Measurements from ENCODE around the gene BACH2.

The BACH2 gene

GRCh38 chr6:89966913-89967312, 329.7 kb downstream of the BACH2 start:
- no peak for DNase-seq (ENCODE audit: low spot score)

- no peak for DNase-seq (ENCODE audit: low spot score)
Measured at GRCh38 chr6:89966228-89966544, 330.5 kb downstream of the BACH2 start.

GRCh38 chr6:89965441-89966227, 331.0 kb downstream of the BACH2 start:
- DNase-seq (ENCODE audit: low spot score) = no peak

GRCh38 chr6:89963391-89963790, 333.3 kb downstream of the BACH2 start:
- DNase-seq (ENCODE audit: low spot score) = no peak

- DNase-seq (ENCODE audit: low spot score) = no peak
Measured at GRCh38 chr6:89961481-89961880, 335.2 kb downstream of the BACH2 start.

GRCh38 chr6:89959883-89960282, 336.8 kb downstream of the BACH2 start:
- no peak for DNase-seq (ENCODE audit: low spot score)

GRCh38 chr6:89956182-89956581, 340.5 kb downstream of the BACH2 start:
- no peak for DNase-seq (ENCODE audit: low spot score)

DNA sequence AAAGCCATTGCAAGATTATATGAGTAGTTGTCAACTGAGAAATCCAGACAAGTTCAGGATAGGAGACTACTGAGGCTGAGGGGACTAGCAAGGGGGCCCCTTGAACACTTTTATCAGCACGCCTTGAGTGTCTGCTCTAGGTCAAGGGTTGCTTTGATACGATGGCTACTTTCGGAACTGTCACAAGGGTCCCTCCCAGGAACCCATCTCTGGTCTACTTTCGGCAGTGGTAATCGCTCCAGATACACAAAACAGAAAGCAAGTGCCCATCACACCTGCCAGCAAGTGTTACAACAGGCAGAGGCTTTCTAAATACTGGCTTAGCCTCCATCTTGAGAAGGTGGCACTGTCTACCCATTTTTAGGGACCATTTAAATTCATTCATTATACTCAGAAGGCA, 341.3 kb downstream of the BACH2 start:
- no peak for DNase-seq (ENCODE audit: low spot score)

DNA sequence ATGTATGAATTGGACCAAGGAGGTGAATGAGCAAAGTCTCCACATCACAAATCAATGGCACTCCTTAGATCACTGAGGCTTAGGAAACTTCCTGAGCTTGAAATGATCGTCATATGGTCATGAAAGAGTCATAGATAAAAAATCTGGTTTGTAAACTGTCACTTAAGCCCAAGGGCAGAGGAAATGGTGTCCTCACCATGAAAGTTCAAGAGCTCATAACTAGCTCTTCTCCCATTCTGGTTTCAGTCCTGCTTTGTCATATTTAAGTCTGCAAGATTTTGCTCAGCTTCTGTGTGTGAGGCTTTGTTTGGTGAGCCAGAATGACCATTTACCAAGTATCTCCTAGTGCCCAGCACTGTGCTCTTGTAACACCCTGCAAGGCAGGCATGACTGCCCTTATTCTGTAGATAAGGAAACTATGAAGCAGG, 341.9 kb downstream of the BACH2 start:
- DNase-seq (ENCODE audit: low spot score) = no peak

- peak; percentile 41 for DNase-seq (ENCODE audit: low spot score)
Measured at GRCh38 chr6:89952686-89953085, 344.0 kb downstream of the BACH2 start.

DNA sequence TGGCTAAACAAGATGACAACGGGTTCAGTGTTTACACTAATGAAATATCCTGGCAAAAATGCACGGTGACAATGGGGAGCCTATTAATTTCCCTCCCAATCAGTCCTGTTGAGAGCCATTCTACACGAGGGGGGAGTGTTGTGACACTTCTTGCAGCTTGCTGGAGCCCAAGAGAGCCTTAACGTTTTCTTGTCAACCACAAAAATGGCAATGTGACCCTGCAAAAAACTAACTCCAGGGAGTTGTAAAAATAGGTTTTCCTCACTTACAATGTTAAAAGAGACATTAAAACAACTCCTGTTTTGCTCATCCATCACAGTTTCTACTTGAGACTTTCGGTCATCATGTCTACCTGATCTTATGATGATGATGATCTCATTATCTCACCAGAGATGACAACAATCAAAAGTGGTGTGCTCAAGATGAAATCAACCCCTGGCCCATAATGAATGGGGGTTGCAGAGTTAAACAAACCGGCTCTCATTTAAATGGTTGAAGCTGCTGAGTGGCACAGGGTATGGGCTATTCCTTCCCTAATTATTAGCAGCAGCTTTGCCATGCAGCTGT, 344.5 kb downstream of the BACH2 start:
- no peak for DNase-seq (ENCODE audit: low spot score)

DNA sequence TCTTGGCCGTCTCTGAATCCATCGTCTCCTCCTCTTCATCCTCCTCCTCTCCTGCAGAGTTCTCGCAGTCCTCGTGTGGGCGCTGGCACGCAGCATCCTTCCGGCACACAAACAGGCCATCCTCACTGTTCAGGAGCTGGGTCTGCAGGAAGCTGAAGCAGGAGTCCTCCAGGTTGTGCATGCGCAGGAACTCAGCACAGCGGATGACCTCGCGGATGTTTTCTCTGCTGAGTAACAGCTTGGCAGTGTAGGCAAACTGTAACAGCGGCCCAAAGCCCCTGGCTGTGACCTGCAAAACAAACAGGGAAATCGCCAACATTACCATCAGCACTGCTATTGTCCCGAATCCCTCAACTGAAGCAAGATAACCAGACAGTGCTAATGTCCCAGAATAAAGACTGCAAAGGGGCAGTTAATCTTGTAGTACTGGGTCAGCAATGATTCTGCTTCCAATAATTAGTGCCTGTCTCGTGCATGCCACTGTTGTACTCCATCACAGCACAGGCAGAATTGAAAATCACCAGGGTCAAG, 345.0 kb downstream of the BACH2 start:
- DNase-seq (ENCODE audit: low spot score) = peak; percentile 20

DNA sequence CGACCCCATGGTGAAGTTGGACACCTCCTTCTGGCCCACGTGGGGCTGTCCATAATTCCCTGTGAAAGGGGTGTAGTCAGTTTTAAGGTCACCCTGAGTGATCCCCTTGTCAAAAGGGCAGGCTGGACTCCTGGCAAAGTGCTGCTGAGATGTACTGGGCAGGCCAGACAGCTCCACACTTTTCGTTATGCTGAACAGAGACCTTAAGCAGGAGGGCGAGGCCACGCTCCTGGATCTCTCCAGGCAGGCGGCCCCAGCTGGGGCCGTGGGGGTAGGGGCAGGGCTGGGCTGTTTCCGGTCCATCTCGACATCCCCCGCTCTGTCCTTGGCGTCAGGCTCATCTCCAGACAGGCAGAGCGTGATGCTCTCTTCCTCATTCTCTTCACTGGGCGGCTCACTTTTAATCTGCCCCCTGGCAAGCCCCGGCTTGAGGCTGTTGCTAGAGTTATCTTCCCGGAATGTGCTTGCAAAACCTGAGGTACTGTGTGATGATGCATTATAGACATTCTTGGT, 345.7 kb downstream of the BACH2 start:
- DNase-seq (ENCODE audit: low spot score) = no peak

GRCh38 chr6:89950446-89950845, 346.2 kb downstream of the BACH2 start:
- DNase-seq (ENCODE audit: low spot score) = no peak

GRCh38 chr6:89948876-89949275, 347.8 kb downstream of the BACH2 start:
- no peak for DNase-seq (ENCODE audit: low spot score)

GRCh38 chr6:89944826-89945407, 351.7 kb downstream of the BACH2 start:
- peak; percentile 32 for DNase-seq (ENCODE audit: low spot score)

GRCh38 chr6:89944181-89944755, 352.4 kb downstream of the BACH2 start:
- no peak for DNase-seq (ENCODE audit: low spot score)

DNA sequence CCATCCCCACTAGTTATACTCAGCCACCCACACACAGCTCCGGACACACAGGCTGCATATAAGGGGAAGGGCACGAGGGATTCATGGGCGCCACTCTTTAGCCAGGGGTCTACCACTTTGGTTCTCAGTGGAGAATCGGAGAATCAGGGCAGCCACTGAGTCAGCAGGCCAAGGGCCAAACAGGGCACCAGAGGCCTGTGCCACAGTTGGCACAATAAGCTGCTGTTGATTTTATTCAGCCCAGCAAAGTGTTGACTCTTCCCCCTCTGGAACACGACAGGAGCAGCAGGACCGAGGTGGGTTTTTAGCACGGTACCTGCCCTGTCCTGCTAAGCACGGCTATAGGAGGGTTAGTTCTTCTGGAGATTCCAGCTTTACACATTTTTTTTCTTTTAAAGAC, 354.0 kb downstream of the BACH2 start:
- DNase-seq (ENCODE audit: low spot score) = no peak

DNA sequence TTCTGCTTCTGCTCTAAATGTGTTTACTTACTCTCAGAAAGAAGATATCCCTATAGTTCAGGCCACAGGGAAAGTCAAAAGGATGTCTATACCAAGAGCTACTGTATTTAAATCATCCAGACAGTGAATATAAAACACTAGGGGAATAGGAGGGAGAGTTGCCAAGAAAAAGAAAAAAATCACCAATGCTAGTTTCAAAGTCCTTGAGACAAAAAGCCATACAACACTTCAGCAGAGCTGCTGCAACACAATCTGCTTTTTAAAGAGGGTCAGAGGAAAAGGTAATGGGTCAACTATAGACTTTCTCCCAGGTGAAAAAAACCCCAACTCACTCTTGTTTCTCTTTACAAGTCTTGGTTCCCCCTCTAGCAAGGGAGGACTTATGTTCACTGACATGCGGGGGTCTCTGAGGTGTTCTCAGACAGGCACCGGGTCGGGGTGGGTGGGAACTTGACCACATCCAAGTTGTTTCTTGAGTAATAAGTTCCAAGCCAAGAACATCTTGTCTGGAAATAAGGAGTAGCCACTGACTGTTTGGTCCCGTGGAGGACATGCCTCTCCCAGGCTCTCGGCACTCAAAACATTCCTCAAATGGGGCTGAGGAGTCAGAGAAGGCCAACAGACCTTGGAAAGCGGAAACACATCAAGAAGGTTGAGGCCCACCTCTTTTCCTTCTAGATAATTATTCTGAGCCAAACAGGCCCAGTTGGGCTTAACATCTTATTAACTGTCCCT, 354.7 kb downstream of the BACH2 start:
- no peak for DNase-seq (ENCODE audit: low spot score)

- no peak for DNase-seq (ENCODE audit: low spot score)
Measured at GRCh38 chr6:89941031-89941762, 355.4 kb downstream of the BACH2 start.
